Effector memory CD4-positive, alpha-beta T cell (primary cell): ENCODE measurements around the gene NATD1.

Experiments
- DNase-seq, 3 donors: peaks; one replicate each; pipeline ENCODE4 v3.0.0-alpha.2; 2020
- H3K27ac ChIP-seq: 2 replicates; pipeline ENCODE4 v1.7.0; 2013; ENCODE audit warnings: mild to moderate bottlenecking, low read length, moderate library complexity; ENCODE audit not compliant: insufficient read depth, poor library complexity, severe bottlenecking
- H3K27me3 ChIP-seq: replicated peaks from 2 replicates; pipeline ENCODE4 v1.7.0; 2013; ENCODE audit warnings: mild to moderate bottlenecking, low read length; ENCODE audit not compliant: insufficient read depth, control insufficient read depth, poor library complexity, severe bottlenecking
- H3K36me3 ChIP-seq: 2 replicates; pipeline ENCODE4 v1.7.0; 2013; ENCODE audit warnings: mild to moderate bottlenecking, low read length, moderate library complexity; ENCODE audit not compliant: control insufficient read depth, insufficient read depth
- H3K4me1 ChIP-seq: 2 replicates; pipeline ENCODE4 v1.7.0; 2013; ENCODE audit warnings: low read length, mild to moderate bottlenecking; ENCODE audit not compliant: control insufficient read depth, insufficient read depth, poor library complexity, severe bottlenecking
- H3K4me3 ChIP-seq: 2 replicates; pipeline ENCODE4 v1.7.0; 2013; ENCODE audit warnings: low read length, low read depth, mild to moderate bottlenecking; ENCODE audit not compliant: insufficient read depth, poor library complexity, severe bottlenecking
- H3K9me3 ChIP-seq: 2 replicates; pipeline ENCODE4 v1.7.0; 2013; ENCODE audit warnings: mild to moderate bottlenecking, low read length, moderate library complexity; ENCODE audit not compliant: control insufficient read depth

Gene NATD1

DNA sequence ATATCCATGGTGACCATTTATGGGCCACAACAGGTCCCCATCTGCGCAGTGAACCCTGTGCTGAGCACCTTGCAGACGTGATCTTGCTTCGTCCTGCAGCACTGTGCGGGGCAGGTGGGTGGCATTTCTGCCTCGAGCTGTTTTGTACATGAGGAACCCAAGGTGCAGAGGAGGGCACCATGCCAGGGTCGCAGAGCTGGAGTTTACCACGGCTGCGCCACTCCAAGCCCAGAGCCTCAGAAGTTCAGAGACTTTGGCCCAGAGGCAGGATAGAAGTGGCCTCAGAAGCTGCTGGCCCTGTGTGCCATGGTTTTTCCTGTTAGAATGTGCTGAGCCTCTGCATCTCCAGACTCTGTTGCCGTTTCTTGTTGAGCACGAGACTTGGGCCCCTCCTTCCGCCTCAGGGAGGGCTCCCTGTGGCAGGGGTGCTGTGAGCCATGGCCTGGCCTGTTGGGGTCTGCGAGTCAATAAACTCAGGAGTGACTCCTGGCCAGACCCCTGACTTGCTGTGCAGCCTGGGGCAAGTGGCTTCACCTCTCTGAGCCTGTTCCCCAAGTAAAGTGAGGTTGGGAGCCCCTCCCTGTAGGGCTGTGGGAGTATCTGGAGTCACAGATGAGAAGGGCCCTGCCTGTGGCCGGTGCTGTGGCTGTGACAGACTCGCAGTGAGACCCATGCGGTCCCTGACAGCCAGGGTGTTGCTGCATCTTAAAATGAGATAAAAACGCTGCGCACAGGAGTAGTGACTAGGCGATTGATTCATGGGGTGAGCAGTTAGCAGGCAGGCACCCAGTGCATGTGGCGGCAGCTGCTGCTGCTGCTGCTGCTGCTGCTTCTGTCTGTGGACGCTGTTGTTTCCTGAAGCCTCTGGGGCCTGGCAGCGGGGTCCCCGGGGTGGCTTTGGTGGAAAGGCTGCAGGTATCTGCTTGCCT, 43.2 kb upstream of the NATD1 start:
- Histone ChIP-seq H3K27ac (no peak overlapping the region), H3K4me1 (no peaks in the 10 kb centered on the region), H3K27me3 (no peaks in the 10 kb centered on the region), H3K36me3 (peaks cover 30% of the 10 kb centered on the region), H3K4me3 (no peak overlapping the region), H3K9me3 (no peaks in the 10 kb centered on the region)
- no peak for DNase-seq

DNA sequence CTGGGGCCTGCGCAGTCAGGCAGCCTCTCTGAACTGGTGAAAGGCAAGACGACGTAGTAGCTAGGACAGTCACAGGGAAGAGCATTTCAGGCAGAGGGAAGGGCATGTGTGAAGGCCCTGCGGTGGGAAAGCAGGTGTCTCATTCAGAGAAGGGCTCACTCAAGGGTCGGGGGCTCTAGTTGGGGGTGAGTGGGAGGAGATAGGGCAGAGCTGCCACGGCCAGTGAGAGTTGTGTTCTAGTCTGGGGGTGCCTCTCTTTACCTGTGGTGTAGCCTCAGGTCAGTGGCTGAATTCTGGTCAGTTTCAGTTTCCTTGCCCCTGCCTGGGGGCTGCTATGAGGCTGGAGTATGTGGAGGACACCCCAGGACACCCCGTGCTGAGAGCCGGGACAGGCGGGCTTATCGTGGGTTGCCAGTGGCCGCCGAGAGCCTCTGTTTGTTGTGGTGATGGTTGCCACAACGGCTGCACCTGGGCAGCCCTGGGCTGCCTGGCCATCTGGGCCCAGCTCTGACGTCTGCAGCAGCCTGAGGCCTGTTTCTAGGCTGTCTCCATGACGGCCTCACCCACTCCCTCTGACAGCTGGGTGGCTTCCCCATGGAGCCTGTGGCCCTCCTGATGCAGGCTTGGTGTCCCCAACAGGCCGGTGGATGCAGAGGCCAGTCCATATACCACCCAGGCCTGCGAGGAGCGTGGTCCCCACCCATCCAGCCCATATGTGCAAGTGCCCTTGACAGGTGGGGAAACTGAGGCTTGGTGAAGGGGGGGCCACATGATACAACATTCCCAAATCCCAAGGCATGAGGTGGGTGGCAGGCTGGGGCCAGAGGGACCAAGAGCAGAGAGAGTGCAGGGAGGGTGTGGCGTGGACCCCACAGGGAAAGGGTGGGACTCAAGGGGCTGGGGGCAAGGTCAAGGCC, 42.1 kb upstream of the NATD1 start:
- no peaks in the 10 kb centered on the region for H3K4me1 ChIP-seq
- no peaks in the 10 kb centered on the region for H3K27me3 ChIP-seq
- H3K36me3 ChIP-seq = peaks cover 21% of the 10 kb centered on the region
- DNase-seq = no peak
- H3K9me3 ChIP-seq = no peaks in the 10 kb centered on the region
- H3K4me3 ChIP-seq = no peak overlapping the region
- H3K27ac ChIP-seq = no peak overlapping the region

- Histone ChIP-seq H3K27me3 (no peaks in the 10 kb centered on the region), H3K36me3 (peaks cover 15% of the 10 kb centered on the region), H3K9me3 (no peaks in the 10 kb centered on the region), H3K27ac (no peak overlapping the region), H3K4me1 (peaks cover under 1% of the 10 kb centered on the region), H3K4me3 (no peak overlapping the region)
- DNase-seq = no peak
Measured at GRCh38 chr17:21294321-21295035, 41.3 kb upstream of the NATD1 start.

DNA sequence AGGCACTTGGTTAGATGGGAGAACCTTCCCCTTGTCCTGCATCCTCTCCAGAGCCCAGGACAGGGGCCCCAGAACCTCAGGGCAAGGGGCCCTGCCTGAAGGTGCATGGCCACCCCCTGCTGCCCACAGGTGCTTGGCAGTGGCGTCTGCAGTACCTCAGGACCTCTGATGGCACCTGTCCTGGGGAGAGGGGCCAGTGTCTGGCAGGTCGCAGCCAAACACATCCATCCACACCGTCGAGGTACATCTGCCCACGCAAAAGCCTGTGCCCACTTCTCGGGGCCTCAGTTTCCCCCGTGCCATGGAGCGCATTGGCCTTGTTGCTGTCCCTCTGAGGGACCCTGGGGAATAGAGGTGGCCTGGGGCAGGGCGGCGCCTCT, 40.6 kb upstream of the NATD1 start:
- Histone ChIP-seq H3K27me3 (no peaks in the 10 kb centered on the region), H3K36me3 (peaks cover 8% of the 10 kb centered on the region), H3K27ac (no peak overlapping the region)

GRCh38 chr17:21292867-21293830, 39.9 kb upstream of the NATD1 start:
- H3K4me1 ChIP-seq = peaks cover 14% of the 10 kb centered on the region

More for the DNA sequence above, 40.6 kb upstream of the NATD1 start:
- Histone ChIP-seq H3K9me3 (no peaks in the 10 kb centered on the region), H3K4me1 (peaks cover 7% of the 10 kb centered on the region), H3K4me3 (no peak overlapping the region)
- no peak for DNase-seq

GRCh38 chr17:21291862-21292261, 38.7 kb upstream of the NATD1 start:
- Histone ChIP-seq H3K4me3 (no peak overlapping the region), H3K27me3 (no peaks in the 10 kb centered on the region), H3K4me1 (peaks cover 24% of the 10 kb centered on the region), H3K9me3 (no peaks in the 10 kb centered on the region), H3K27ac (no peak overlapping the region), H3K36me3 (no peaks in the 10 kb centered on the region)
- no peak for DNase-seq

More at GRCh38 chr17:21292867-21293830, 39.9 kb upstream of the NATD1 start:
- no peak for DNase-seq
- H3K27me3 ChIP-seq = no peaks in the 10 kb centered on the region
- H3K36me3 ChIP-seq = peaks cover 2% of the 10 kb centered on the region
- no peak overlapping the region for H3K4me3 ChIP-seq
- H3K27ac ChIP-seq = no peak overlapping the region
- H3K9me3 ChIP-seq = no peaks in the 10 kb centered on the region

DNA sequence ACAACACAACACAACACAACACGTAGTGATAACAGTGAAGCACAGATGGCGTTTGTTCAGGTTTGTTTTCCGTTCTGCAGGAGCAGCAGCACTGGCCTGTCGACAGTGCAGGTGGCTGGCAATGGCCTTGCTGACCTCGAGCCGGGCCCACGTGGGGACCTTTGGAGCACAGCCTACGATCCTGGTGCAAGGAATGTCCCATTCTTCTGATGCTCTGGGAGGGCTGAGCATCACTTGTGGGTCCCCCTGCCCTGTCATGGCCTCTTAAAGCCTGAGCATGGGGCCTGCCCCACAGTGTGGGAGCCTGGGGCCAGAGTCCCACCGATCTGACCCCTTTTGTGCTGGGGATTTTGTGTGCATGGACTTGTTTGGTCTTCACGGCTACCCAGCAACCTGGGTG, 38.1 kb upstream of the NATD1 start:
- H3K27me3 ChIP-seq = no peaks in the 10 kb centered on the region
- no peak for DNase-seq
- no peak overlapping the region for H3K27ac ChIP-seq
- H3K4me1 ChIP-seq = peaks cover 29% of the 10 kb centered on the region
- H3K4me3 ChIP-seq = no peak overlapping the region
- no peaks in the 10 kb centered on the region for H3K9me3 ChIP-seq
- no peaks in the 10 kb centered on the region for H3K36me3 ChIP-seq

DNA sequence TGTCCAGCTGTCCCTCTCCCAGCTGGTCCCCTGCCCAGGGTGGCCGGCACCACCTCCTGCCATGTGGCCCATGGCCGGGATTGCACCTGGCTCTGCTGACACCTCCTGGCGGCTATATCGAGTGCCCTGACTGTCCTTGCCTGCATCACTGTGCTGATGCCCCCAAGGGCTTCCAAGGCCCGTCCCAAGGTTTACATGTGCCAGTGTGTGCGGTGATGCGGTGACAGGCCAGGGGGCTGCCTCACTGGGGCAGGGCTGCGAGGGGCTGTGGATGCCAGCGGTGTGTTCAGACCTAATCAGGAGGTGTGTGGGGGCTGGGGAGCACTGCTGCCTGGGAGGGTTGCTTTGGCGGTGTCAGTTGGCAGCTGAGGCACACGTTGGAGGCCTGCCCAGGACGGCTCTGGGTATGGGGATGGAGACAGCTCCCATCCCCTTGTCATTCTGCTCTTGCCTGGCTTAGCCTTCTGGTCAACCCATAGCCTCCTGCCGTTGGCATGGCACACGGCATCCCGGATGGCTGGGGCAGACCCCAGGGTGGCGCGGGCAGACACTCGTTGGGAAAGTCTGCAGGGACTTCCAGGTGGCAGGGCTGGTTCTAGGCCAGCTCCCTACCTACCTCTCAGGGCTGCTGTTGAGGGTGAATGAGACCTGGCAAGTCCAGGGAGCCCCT, 36.8 kb upstream of the NATD1 start:
- Histone ChIP-seq H3K9me3 (no peaks in the 10 kb centered on the region), H3K36me3 (no peaks in the 10 kb centered on the region), H3K4me3 (no peak overlapping the region), H3K27ac (peak overlapping the region; percentile 28), H3K27me3 (no peaks in the 10 kb centered on the region), H3K4me1 (peaks cover 34% of the 10 kb centered on the region)
- no peak for DNase-seq
